CD4-positive, alpha-beta memory T cell (primary cell): ENCODE measurements around the gene MRPS14. TPM values are rescaled to one million over a fixed set of nuclear protein-coding genes. Genes with fewer than 3 reads are reported as not detected.
A peak's percentile ranks its signal among the peaks of the same experiment; 100 is the strongest.
"Not testable (repeated sequence)": the region's sequence is repeated elsewhere in the genome, so short reads cannot be mapped to it uniquely, and the experiment has no call there.

Experiments
- CTCF ChIA-PET: fragments of 350-600 bp; sonication (Branson Sonifier 250); formaldehyde crosslinking; loops from one replicate; lab custom pipeline; 2021; ENCODE audit warnings: inconsistent platforms; ENCODE audit not compliant: partially characterized antibody; lab: Charles Lee
- POLR2A ChIA-PET: fragments of 350-600 bp; sonication (Branson Sonifier 250); formaldehyde crosslinking; loops from one replicate; lab custom pipeline; 2021; ENCODE audit not compliant: partially characterized antibody; lab: Charles Lee
- DNase-seq, 5 donors: peaks; one replicate each; pipeline versions ENCODE4 v3.0.0 to v3.0.0-alpha.2; 2020 to 2022; ENCODE audit warnings: mixed read lengths in 1 of 5
- H3K27ac ChIP-seq: one replicate; pipeline ENCODE4 v1.7.0; 2013; ENCODE audit warnings: low read depth, low read length
- H3K27me3 ChIP-seq: 2 replicates; pipeline ENCODE4 v1.7.0; 2013; ENCODE audit warnings: mild to moderate bottlenecking, low read length, moderate library complexity; ENCODE audit not compliant: insufficient read depth
- H3K36me3 ChIP-seq: 2 replicates; pipeline ENCODE4 v1.7.0; 2013; ENCODE audit warnings: mild to moderate bottlenecking, low read length, moderate library complexity; ENCODE audit not compliant: insufficient read depth
- H3K4me1 ChIP-seq: 2 replicates; pipeline ENCODE4 v1.7.0; 2013; ENCODE audit warnings: mild to moderate bottlenecking, low read length, moderate library complexity; ENCODE audit not compliant: insufficient read depth
- H3K4me3 ChIP-seq, 2 donors: one replicate each; pipeline ENCODE4 v1.7.0; 2013; ENCODE audit warnings: low read length in 2 of 2, mild to moderate bottlenecking in 1 of 2
- H3K9me3 ChIP-seq, 2 donors: one replicate each; pipeline ENCODE4 v1.7.0; 2013; ENCODE audit warnings: low read length in 2 of 2, control low read depth in 1 of 2; ENCODE audit not compliant: control insufficient read depth in 1 of 2
- H3K27ac Mint-ChIP-seq, 7 donors: one replicate each; pipeline ENCODE4 v1.8.0; 2020 to 2021; ENCODE audit warnings: mixed read lengths in 7 of 7, mild to moderate bottlenecking in 6 of 7, inconsistent platforms in 3 of 7, moderate library complexity in 3 of 7
- H3K27me3 Mint-ChIP-seq, 2 donors: one replicate each; pipeline ENCODE4 v1.8.0; 2020 to 2021; ENCODE audit warnings: mixed read lengths in 2 of 2
- H3K36me3 Mint-ChIP-seq, 2 donors: one replicate each; pipeline ENCODE4 v1.8.0; 2020 to 2021; ENCODE audit warnings: mixed read lengths in 2 of 2, inconsistent platforms in 1 of 2, mild to moderate bottlenecking in 1 of 2
- H3K4me1 Mint-ChIP-seq, 4 donors: one replicate each; pipeline ENCODE4 v1.8.0; 2020 to 2021; ENCODE audit warnings: mixed read lengths in 4 of 4, mild to moderate bottlenecking in 1 of 4
- H3K4me3 Mint-ChIP-seq, 8 donors: one replicate each; pipeline ENCODE4 v1.8.0; 2020 to 2021; ENCODE audit warnings: mixed read lengths in 8 of 8, mild to moderate bottlenecking in 7 of 8, moderate library complexity in 6 of 8, inconsistent platforms in 3 of 8
- H3K9me3 Mint-ChIP-seq, 8 donors: one replicate each; pipeline ENCODE4 v1.8.0; 2020 to 2021; ENCODE audit warnings: mixed read lengths in 8 of 8, mild to moderate bottlenecking in 5 of 8, inconsistent platforms in 3 of 8, moderate library complexity in 1 of 8
- intact Hi-C: fragments of 100-400 bp; cut with micrococcal nuclease; formaldehyde crosslinking; loops from one replicate; pipeline ENCODE4 v1.15.1; 2023
- polyA plus RNA-seq, 2 donors: library from polyadenylated mRNA; unstranded; fragments of 300-500 nt; fragmentation: Illumina TruSeq; gene quantifications; one replicate each; pipeline ENCODE4 v1.2.3, GENCODE V29; 2021
- total RNA-seq, 2 experiments: library from RNA; stranded (reverse); gene quantifications; one replicate each; pipeline ENCODE4 v1.2.3, GENCODE V29; 2021

Gene MRPS14
- total and polyA plus RNA-seq, 4 experiments from 2014 or later = 39.3 to 62.6 (median 49.9) TPM

- Histone ChIP-seq H3K9me3 (no peaks in the 10 kb centered on the region), H3K27ac (no peak overlapping the region), H3K36me3 (peaks cover 4% of the 10 kb centered on the region), H3K27me3 (no peaks in the 10 kb centered on the region), H3K4me3 (no peak overlapping the region), H3K4me1 (peaks cover 31% of the 10 kb centered on the region)
- Mint-ChIP-seq H3K27ac (peak overlapping the region; percentile 48 to 97 (median 86)), H3K9me3 (peaks cover 0 to 5% (median 0%) of the 10 kb centered on the region in 8 donors), H3K36me3 (peaks cover 5 to 21% of the 10 kb centered on the region in 2 donors), H3K4me1 (peaks cover 25 to 49% (median 32%) of the 10 kb centered on the region in 4 donors), H3K27me3 (no peaks in the 10 kb centered on the region), H3K4me3 (peak overlapping the region; percentile 11 to 80 (median 57))
- POLR2A ChIA-PET = interaction anchor here (0.5 to 4.2 kb wide), 7 partner anchors 10 to 1156 kb away, joined by 3 to 248 read pairs (median 16); partner anchors contain the start of genes CACYBP, GAS5 and ZBTB37
- CTCF ChIA-PET = interaction anchor here (0.9 to 1.4 kb wide), 2 partner anchors 25 to 42 kb away, joined by 3 to 5 read pairs; partner anchors contain the start of gene CACYBP
- intact Hi-C loops = loop anchor here (5.0 kb wide), 1 partner anchor 1157 kb away; the partner anchor contains the start of genes GAS5 and ZBTB37
- DNase-seq = no peak
These were observed 1.5 kb upstream of the MRPS14 start for GRCh38 chr1:175024773-175025172.

- H3K9me3 ChIP-seq, H3K27me3 Mint-ChIP-seq, DNase-seq, H3K27me3 ChIP-seq, H3K36me3 ChIP-seq, H3K9me3 Mint-ChIP-seq: not testable (repeated sequence)
- Histone ChIP-seq H3K27ac (peak overlapping the region; percentile 94), H3K4me3 (peak overlapping the region; percentile 59 to 97), H3K4me1 (peaks cover 25% of the 10 kb centered on the region)
- CTCF ChIA-PET = interaction anchor here (0.9 to 1.9 kb wide), 10 partner anchors 9 to 168 kb away, joined by 3 to 12 read pairs (median 4); partner anchors contain the start of gene CACYBP
- peaks cover 5 to 23% of the 10 kb centered on the region in 2 donors for H3K36me3 Mint-ChIP-seq
- peak overlapping the region; percentile 90 to 98 (median 93) for H3K4me3 Mint-ChIP-seq
- H3K4me1 Mint-ChIP-seq = peaks cover 22 to 43% (median 27%) of the 10 kb centered on the region in 4 donors
- POLR2A ChIA-PET = interaction anchor here (0.6 to 4.2 kb wide), 21 partner anchors 9 to 1547 kb away, joined by 3 to 248 read pairs (median 6); partner anchors contain the start of genes CACYBP, COP1, GAS5 and PRDX6
- intact Hi-C loops = loop anchor here (1.0 to 5.0 kb wide), 4 partner anchors 25 to 1157 kb away; partner anchors contain the start of genes CACYBP, GAS5, KIAA0040 and ZBTB37
- H3K27ac Mint-ChIP-seq = peak overlapping the region; percentile 86 to 97 (median 97)
These were observed 657 bp upstream of the MRPS14 start for GRCh38 chr1:175023922-175024242.

DNA sequence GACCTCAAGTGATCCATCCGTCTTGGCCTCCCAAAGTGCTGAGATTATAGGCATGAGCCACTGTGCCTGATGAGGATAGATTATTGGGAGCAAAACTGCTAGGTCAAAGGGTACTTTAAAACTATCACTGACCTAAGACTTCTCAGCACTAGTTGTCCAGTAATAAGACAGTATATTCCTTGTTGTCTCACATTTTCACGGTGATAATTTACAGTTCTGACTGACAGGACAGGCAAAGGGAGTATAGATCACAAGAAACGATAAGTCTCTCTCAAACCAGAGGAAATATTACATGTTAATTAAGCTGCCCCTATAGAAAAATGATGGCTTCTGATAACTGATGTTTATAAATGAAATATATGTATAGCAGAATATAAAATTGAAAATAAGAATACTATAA, 3.7 kb downstream of the MRPS14 start:
- H3K9me3 Mint-ChIP-seq = peaks cover 0 to 2% (median 0%) of the 10 kb centered on the region in 8 donors

DNA sequence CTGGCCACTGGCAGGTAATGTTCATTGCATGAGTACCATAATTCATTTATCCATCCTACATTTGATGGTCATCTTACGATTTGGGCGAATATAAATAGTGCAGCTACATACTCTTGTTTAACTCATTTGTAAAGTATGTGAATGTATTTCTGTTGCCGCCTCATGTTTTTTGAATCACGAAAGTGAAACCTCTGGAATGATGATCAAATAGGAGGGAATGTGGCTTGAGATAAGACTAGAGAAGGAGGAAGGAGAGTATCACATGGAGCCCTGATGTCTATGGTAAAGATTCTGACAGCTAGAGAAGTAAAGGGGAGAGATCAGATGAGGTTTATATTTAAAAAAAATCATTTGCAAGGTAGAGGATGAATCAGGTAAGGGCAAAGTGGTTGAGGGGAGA, 8.0 kb downstream of the MRPS14 start:
- Histone ChIP-seq H3K4me3 (no peak overlapping the region), H3K9me3 (no peaks in the 10 kb centered on the region), H3K27ac (no peak overlapping the region), H3K36me3 (peaks cover 68% of the 10 kb centered on the region), H3K4me1 (no peaks in the 10 kb centered on the region), H3K27me3 (no peaks in the 10 kb centered on the region)
- no peak overlapping the region for H3K4me3 Mint-ChIP-seq
- H3K4me1 Mint-ChIP-seq = peaks cover 8 to 13% (median 10%) of the 10 kb centered on the region in 4 donors
- peaks cover 45 to 79% of the 10 kb centered on the region in 2 donors for H3K36me3 Mint-ChIP-seq
- no peaks in the 10 kb centered on the region for H3K27me3 Mint-ChIP-seq
- intact Hi-C loops = no loop called here
- no peak for DNase-seq
- peak overlapping the region in 2 of 7 donors; percentile 0 to 52 for H3K27ac Mint-ChIP-seq
- CTCF ChIA-PET = interaction anchor here (1.9 kb wide), 1 partner anchor 14 kb away, joined by 7 read pairs; no protein-coding TSS in a partner anchor
- no peaks in the 10 kb centered on the region for H3K9me3 Mint-ChIP-seq
- POLR2A ChIA-PET = interaction anchor here (1.3 to 4.0 kb wide), 2 partner anchors 9 to 15 kb away, joined by 7 to 26 read pairs; partner anchors contain the start of gene CACYBP

More for the DNA sequence above, 3.7 kb downstream of the MRPS14 start:
- Mint-ChIP-seq H3K4me3 (no peak overlapping the region), H3K36me3 (peaks cover 18 to 58% of the 10 kb centered on the region in 2 donors), H3K27ac (no peak overlapping the region), H3K4me1 (peaks cover 29 to 43% (median 34%) of the 10 kb centered on the region in 4 donors), H3K27me3 (no peaks in the 10 kb centered on the region)
- H3K27me3 ChIP-seq = no peaks in the 10 kb centered on the region
- H3K9me3 ChIP-seq = no peaks in the 10 kb centered on the region
- no peak overlapping the region for H3K4me3 ChIP-seq
- H3K27ac ChIP-seq = no peak overlapping the region
- peaks cover 25% of the 10 kb centered on the region for H3K4me1 ChIP-seq
- DNase-seq = no peak
- intact Hi-C loops = no loop called here
- peaks cover 38% of the 10 kb centered on the region for H3K36me3 ChIP-seq
- ChIA-PET CTCF (no interaction called here), POLR2A (no interaction called here)

GRCh38 chr1:175013445-175013844, 9.8 kb downstream of the MRPS14 start:
- H3K4me3 Mint-ChIP-seq = no peak overlapping the region
- Histone ChIP-seq H3K27me3 (no peaks in the 10 kb centered on the region), H3K9me3 (no peaks in the 10 kb centered on the region), H3K4me1 (no peaks in the 10 kb centered on the region), H3K27ac (no peak overlapping the region), H3K4me3 (no peak overlapping the region), H3K36me3 (peaks cover 82% of the 10 kb centered on the region)
- peaks cover 9 to 13% (median 11%) of the 10 kb centered on the region in 4 donors for H3K4me1 Mint-ChIP-seq
- intact Hi-C loops = no loop called here
- H3K9me3 Mint-ChIP-seq = no peaks in the 10 kb centered on the region
- DNase-seq = no peak
- POLR2A ChIA-PET = interaction anchor here (1.3 to 2.1 kb wide), 2 partner anchors 14 to 16 kb away, joined by 3 to 11 read pairs; partner anchors contain the start of gene CACYBP
- CTCF ChIA-PET = interaction anchor here (1.3 to 1.9 kb wide), 2 partner anchors 9 to 16 kb away, joined by 4 to 7 read pairs; no protein-coding TSS in a partner anchor
- peaks cover 56 to 84% of the 10 kb centered on the region in 2 donors for H3K36me3 Mint-ChIP-seq
- H3K27me3 Mint-ChIP-seq = no peaks in the 10 kb centered on the region
- H3K27ac Mint-ChIP-seq = peak overlapping the region in 2 of 7 donors; percentile 7 to 72

DNA sequence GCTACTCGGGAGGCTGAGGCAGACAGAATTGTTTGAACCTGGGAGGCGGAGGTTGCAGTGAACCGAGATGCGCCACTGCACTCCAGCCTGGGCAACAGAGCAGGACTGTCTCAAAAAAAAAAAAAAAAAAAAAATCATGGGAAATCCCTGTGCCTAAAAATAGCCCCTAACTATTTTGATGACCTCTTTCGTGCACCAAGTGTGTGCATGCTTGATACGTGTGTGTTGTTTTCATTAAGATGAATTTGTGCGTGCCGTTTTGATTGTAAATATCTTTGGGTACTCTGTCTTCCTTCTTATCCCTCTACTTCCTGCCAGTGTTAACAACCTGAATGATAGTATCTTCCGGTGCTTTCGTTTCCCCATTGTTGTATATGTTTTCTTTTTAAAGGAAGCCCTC, 13.7 kb downstream of the MRPS14 start:
- Mint-ChIP-seq H3K4me3 (no peak overlapping the region), H3K4me1 (peaks cover 14 to 18% (median 16%) of the 10 kb centered on the region in 4 donors), H3K27ac (peak overlapping the region in 2 of 7 donors; percentile 9 to 60), H3K27me3 (no peaks in the 10 kb centered on the region), H3K9me3 (no peaks in the 10 kb centered on the region), H3K36me3 (peaks cover 51 to 78% of the 10 kb centered on the region in 2 donors)
- Histone ChIP-seq H3K4me3 (no peak overlapping the region), H3K27me3 (no peaks in the 10 kb centered on the region), H3K36me3 (peaks cover 71% of the 10 kb centered on the region), H3K4me1 (peaks cover 2% of the 10 kb centered on the region), H3K27ac (no peak overlapping the region), H3K9me3 (no peaks in the 10 kb centered on the region)
- POLR2A ChIA-PET = interaction anchor here (1.2 kb wide), 1 partner anchor 14 kb away, joined by 3 read pairs; the partner anchor contains the start of gene MRPS14
- no peak for DNase-seq
- CTCF ChIA-PET = no interaction called here
- intact Hi-C loops = no loop called here
